GM19238 (cell line): Measurements from ENCODE around the gene DPY19L2.
"Not testable (repeated sequence)": the region's sequence is repeated elsewhere in the genome, so short reads cannot be mapped to it uniquely, and the experiment has no call there.

Source experiments
- DNase-seq: peaks from one replicate; pipeline ENCODE4 v3.0.0; 2011; ENCODE audit warnings: low spot score; ENCODE audit not compliant: insufficient read length

Gene DPY19L2

DNA sequence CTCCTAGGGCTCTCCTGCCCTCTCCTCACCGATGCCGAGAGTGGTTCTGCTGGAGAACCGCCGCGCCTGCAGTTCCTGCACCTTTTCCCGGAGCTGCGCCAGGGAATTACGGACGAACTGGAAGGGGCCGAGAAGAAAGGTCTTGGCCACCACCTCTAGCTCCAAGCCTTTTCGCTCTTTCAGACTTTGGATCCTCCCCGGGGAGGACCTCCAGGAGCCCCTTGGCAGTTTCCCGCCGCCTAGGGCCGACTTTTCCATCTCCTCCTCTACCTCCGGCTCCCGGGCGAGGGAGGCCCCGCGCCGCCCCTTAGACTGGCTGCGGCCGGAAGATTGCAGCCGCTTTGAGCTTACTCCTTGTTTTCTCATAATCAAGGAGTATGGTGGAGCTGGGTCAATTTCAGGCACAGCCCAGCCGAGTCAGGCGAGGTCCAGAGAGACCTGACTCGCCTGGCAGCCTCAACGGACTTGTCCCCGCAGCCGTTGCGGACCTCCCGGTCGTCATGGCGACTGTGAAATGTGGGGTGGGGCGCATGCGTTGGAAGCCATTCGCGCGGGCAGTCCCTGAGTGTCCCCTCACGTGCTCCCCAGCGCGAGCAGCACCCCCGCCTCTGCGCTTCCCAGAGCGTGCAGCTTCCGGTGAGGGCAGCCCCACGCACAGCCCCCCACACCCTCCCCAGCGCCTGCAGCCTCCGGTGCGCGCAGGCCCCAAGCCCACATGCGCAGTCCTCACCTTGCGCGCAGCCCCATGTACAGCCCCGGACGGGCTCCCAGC lies at the start of gene DPY19L2:
TSS of gene DPY19L2 (minus strand) at position 466 of the 772 bp plus-strand sequence. CDS start at position 366, 100 bp downstream.
- DNase-seq: no peak

DNA sequence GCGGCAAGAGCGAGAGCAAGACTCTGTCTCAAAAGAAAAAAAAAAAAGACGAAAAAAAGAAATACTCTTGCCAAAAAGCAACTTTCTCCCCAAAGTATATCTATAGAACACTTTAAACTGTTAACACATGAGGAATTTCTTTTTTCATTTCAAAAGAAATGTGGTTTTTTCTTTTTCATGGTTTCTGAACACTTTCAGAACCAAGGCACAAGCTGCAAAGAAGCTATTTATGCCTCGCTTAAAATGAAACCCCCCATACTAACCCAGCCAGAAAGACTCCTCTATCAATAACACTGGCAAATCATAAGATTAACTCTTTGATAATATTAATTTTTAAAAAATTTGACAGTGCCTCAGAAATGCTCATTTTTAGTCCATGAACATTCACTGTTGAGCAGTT lies 48.6 kb upstream of the DPY19L2 start:
- DNase-seq: not testable (repeated sequence)

DNA sequence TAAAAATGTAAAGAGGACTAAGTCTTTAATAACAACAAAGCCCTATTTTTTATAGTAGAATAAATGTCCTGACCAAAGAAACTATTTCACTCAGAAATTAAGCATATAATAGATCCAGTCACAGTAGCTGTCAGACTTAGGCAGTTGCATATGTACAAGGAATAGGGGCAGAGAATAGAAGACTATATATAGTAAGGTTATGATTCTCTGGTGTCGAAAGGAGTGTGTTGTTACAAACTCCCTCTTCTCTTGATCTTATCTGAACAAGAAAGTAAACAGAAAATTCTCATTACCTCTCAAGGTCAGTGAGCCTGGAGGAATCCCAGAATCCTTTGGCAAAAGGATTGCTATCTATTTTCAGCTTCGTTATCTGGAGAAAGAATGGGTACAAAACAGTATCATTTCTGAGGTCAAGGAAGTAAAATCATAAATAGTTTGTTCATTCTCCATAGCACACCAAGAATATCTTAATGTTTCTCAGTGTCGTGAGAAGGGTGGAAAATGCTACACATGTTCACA lies 46.9 kb upstream of the DPY19L2 start:
- not testable (repeated sequence) for DNase-seq

DNA sequence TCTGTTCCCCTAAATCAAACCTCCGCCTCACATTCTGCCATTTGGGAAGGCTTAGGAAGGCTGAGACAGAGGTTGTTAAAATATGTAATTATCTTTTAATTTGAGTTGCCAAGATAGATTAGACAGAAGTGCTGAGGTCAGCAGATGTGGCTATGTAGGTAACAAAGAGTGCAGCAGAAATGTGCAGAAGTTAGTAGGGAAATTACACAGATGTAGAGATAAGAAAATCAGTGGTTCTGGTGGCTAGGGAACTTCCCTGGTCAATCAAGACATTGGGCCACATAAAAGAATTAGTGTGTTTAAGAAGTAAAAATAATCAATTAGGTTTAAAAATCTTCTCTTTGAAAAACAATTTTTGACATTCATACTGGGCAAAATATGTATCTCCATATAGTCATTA lies 46.1 kb upstream of the DPY19L2 start:
- DNase-seq: not testable (repeated sequence)

DNA sequence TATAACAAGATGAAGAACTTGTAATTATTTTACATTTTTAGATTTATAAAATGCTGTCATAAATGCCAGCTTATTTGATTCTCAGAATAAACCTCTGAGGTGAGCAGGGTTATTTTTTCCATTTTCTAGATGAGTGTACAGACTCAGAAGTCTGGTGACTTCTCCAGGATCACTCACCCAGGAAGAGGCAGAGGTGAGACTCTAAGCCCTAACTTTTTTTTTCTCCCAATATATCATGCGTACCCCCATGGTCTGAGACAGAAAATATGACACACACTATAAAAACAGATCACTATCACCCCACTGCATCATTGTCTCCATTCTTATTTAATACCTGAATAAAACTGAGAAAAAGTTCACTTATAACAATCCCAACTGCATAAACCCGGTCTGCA lies 45.4 kb upstream of the DPY19L2 start:
- DNase-seq: not testable (repeated sequence)

DNA sequence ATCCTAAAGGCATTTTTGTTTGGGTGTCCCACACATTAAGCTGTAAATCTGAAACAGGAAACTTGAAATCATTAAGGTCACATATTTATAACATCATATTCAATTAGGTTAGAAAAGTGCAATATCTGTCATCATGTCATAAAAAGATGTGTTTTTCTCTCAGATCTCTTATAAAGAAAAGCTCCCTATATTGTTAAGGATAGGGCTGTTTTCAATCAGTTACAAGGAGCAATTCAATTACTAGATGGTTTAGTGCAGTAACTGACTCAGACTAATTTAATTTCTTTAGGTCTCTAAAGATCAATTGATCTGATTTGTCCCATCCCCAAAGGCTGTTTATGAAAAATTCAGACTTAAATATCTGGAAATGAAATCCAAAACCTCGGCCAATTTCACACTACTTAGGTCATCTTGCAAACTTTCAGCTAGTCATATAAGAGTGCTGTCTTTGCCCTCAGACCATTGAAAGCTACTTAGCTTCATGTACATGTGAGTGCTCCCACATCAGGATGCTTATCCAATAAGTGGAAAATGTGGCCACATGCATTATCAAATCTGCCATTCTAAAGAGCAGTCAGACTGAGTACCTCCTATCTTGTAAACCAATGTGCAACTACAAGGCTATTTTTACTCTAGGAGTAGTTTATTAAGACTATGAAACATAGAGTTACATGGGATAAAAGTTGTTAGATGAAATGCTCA lies 44.8 kb upstream of the DPY19L2 start:
- DNase-seq: not testable (repeated sequence)

DNA sequence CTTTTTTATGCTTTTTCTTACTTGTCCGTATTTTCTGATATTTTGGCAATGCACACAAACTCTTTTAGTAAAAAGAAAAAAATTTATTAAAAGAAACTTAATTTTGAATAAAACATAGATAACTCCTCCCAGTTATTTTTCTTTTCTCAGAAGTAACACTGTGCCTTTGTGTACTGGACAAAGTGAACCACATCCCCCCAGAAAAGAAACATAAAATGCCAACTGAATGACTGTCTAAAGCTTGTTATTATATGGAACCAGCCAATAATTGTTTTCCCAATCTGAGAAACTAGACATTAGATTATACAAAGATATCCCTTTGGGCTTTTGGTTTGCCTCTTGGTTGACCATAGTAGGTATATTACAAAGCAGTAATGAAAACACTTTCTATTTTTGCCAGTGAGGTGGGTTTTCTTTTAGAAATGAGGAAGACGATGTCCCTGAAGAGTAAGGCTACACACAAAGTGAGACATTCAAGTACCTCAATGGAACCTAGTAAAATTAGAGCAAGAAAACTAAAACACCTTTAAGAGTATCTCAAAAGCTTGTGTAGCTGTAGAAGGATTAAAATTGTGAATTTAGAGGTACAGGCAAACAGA lies 44.2 kb upstream of the DPY19L2 start:
- DNase-seq: not testable (repeated sequence)

DNA sequence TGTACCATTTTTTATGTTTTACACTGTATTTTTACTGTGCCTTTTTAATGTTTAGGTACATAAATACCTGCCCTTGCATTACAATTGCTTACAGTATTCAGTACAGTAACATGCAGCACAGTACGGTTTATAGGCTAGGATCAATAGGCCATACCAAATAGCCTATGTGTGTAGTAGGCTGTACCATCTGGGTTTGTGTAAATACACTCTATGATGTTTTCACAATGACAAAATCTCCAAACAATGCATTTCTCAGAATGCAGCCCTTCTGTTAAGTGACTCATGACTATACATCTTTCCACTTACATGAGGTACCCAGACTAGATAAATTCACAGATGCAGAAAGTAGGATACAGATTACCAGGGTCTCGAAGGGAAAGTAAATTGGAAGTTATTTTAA lies 43.0 kb upstream of the DPY19L2 start:
- DNase-seq: not testable (repeated sequence)

DNA sequence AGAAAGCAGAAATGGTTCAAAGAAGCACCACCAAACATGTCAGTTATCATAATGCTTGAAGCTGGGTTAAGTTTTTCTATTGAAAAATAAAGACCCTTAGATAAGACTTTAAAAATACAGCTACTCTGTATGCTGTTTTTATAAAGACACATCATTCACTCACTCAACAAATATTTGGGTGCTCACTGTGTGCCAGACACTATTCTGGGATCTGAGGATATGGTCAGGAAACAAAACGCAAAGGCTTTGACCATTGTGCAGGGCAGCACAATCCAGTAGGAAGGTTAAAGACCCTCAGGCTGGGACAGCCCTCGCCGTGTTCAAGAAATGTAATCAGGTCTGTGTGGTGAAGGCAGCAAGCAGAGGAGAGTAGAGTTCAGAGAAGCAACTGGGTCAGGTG lies 38.0 kb upstream of the DPY19L2 start:
- no peak for DNase-seq

DNA sequence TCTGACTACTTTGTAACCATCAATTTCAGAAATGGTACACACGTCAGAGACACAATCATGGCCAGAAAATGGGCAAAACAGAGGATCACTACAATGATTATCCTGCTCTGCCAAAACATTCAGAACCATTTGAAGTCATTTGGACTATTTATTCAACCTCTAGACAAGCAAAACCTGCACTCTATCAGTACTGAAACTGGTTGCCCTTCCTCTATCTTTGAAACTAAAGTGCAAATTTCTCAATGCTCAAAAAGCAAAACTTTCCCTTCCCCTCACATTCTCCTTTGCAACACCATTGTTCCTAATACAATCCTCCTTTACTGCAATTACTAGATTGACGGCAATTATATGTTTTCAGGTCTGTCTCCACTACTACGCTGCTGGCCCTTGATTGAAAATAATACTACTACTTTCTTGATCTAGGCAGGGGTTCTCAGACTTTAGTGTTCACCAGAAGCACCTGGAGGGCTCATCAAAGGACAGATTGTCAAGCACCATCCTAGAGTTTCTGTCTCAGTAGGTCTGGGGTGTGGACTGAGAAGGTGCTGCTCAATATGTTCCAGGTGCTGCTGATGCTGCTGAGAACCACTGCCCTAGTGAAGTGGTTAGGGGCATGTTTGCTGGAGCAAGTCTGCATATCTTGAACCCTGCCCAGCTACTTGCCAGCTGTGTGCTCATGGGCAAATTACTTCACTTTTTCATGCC lies 31.5 kb upstream of the DPY19L2 start:
- DNase-seq: not testable (repeated sequence)

DNA sequence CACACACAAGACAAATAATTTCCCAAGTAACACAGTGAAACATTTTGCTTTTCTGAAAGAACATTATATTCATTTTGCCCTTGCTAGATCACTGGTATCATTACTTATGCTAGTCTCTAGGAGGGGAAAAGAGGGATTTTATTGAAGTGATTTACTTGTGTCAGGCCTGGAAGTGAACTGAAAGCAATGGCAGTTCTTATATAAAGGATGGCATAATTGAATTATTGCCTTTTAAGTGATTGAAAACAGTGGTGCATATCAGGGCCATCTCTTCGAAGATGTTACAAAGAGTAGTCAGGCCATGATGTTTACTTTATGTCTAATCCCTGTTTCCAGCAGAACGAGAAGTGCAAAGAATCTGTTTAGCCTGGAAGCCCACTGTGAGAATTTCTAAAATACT lies 30.7 kb upstream of the DPY19L2 start:
- not testable (repeated sequence) for DNase-seq

DNA sequence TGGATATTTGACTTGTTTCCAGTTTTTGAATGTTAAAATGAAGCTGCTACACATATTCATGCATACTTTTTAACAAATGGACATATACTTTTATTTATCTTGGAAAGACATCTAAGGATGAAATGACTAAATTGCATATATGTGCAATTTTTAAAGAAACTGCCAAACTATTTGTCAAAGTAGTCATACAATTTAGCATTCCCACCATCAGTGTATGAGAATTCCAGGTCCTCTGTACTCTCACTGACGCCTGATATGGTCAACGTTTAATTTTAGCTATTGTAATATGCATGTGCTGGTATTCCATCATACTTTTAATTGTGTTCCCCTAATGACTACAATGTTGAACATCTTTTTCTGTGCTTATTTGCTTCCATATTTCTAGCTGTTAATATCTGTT lies 22.5 kb upstream of the DPY19L2 start:
- DNase-seq: not testable (repeated sequence)

DNA sequence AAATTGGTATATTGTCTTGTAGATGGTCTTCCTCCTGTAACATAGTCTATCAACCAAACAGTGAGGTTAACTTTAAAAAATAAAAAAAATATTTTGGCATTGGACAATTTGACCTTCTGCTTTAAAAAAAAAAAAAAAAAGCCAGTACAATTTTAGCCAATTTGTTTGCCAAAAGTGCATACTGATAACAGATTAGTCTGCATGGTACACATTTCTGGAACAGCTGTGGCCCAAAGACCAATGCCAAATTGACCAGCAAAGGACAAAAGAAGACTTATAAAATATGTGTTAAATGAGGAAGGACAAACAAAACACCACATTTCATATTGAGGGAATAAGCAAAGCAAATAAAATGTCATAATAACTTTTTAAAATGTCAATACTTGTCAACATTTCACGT lies 20.8 kb upstream of the DPY19L2 start:
- DNase-seq: not testable (repeated sequence)

DNA sequence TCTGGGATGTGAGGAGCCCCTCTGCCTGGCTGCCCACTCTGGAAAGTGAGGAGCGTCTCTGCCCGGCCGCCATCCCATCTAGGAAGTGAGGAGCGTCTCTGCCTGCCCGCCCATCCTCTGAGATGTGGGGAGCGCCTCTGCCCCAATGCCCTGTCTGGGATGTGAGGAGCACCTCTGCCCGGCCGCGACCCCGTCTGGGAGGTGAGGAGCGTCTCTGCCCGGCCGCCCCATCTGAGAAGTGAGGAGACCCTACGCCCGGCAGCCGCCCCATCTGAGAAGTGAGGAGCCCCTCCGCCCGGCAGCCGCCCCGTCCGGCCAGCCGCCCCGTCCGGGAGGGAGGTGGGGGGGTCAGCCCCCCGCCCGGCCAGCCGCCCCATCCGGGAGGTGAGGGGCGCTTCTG lies 18.3 kb upstream of the DPY19L2 start:
- not testable (repeated sequence) for DNase-seq

DNA sequence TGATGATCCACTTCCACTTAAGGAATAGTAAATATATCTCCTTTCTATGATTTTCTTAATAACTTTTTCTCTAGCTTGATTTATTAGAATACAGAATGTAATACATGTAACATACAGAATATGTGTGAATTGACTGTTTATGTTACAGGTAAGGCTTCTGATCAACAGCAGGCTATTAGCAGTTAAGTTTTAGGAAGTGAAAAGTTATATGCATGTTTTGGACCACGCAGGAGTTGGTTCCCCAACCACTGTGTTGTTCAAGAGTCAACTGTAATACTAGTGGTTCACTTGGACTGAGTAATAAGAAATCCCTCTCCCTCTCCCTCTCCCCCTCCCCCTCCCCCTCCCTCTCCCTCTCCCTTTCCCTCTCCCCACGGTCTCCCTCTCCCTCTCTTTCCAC lies 17.5 kb upstream of the DPY19L2 start:
- not testable (repeated sequence) for DNase-seq

DNA sequence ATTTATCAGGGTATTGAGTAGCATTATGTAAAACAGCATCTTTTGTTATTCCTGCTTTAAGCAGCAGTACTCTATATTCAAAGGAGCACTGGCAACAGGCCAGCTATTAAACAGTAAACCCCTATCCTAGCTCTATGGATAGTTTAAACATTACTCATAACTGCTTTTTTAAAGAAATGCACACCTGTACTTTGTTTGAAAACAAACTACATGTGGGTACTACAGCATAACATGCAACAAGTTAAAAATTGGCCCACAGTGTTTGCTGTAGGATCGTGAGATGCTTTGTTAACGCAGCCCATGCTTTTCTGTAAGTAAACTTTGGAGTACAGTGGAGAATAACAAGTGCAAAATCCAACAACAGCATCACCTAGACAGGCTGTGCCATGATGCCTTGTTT lies 14.3 kb upstream of the DPY19L2 start:
- not testable (repeated sequence) for DNase-seq

DNA sequence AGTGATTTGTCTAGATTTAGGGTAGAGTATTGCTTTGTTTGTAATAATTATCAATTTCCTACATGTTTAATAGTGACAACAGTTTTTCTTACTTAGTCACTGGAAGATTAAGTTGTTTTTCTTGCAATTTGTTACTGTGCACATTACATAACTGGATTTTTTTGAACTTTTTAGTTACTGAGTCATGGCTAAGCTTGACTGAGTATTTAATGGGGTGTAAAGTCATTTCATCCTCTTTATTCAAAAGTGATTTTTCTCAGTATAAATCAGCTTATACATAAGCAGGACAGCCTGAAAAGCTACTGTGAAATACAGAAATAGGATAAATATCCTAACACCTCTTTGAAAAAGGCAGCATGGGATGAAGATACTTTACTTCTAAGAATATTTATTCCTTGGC lies 12.5 kb upstream of the DPY19L2 start:
- DNase-seq: not testable (repeated sequence)

DNA sequence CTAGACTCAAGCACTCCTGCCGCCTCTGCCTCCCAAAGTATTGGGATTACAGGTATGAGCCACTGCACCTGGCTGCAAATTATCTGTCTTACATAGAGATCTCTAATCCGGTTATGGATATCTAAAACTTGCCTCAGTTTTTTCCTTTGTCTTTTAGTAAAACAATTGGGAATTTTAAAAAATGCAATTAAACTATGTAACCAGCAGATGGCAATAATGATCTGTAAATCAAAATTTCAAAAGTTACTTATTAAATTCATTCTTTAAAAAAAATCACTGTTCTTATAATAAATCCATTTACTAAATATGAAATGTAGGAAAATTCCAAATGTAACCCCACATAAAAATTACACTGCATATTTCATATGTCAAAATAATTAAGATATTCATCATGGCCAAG lies 4.3 kb upstream of the DPY19L2 start:
- not testable (repeated sequence) for DNase-seq

DNA sequence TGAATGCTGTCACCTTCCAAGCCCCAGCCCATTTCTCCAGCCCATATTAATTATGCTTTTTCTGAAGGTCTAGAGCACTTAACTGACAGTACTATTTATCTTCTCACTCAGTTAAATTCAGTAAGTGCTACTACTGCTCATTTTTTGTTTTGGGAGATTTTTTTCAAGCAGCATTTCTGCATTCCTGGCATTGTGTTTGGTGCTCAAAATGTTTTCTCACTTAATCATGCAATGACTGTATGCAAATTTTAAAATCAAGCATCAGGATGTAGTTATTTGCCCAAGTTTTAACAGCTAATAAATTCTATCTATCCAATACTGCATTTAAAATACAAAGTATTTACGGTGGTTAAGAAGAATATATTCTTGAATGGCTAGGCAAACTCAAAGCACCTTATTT lies 1.6 kb upstream of the DPY19L2 start:
- not testable (repeated sequence) for DNase-seq

DNA sequence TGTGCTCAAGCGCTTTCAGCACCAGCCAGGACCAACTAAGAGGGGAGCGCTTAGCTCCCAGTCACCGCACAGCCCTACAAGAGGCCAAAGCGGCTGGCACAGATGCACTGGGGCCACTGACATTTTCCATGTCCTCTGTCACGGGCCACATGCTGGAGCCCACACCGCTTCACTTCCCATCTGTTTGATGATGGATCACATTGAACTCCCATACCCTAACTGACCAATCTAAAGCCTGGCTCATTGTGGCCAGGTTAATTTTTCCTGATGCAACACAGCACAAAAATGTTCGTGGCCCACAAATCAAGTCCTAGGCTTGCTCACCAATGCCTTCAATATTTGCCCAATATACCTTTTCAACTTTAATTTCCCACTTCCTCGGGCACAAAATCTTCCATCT lies 1.1 kb upstream of the DPY19L2 start:
- DNase-seq: not testable (repeated sequence)

DNA sequence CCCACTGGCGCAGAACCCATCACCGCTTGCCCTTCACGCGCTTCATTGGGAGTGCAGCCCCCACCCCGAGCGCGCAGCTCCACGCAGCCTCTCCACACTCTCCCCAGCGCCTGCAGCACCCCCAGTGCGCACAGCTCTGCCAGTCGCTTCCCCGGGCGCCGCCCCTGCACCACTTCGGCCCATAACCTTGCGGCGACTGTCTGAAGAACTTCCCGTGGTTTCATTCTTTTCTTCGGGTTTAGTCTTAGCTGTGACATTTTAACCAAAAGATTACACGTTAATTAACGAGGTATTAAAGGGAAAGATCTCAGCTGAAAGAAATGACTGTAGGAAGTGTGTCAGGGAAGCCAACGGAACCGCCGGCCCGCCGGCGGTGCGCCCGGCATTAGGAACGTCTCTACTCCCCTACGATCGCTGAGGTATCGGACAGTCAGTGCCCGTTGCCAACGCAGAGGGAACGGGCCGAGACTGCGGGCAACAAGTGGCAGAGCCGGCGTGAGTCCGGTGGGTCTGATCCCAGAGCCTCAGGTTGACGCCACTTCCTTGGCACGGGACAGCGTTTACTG lies 590 bp upstream of the DPY19L2 start:
- DNase-seq: not testable (repeated sequence)
